Nephron progenitor cell (in vitro differentiated cells): ENCODE data around the gene SIGLEC7.

Source experiments
- DNase-seq: peaks from one replicate; pipeline ENCODE4 v3.0.0; 2021
- H3K27ac Mint-ChIP-seq: 2 replicates; pipeline ENCODE4 v1.8.0; 2021; ENCODE audit warnings: mild to moderate bottlenecking, moderate library complexity, mixed read lengths
- H3K27me3 Mint-ChIP-seq: 2 replicates; pipeline ENCODE4 v1.8.0; 2021; ENCODE audit warnings: mild to moderate bottlenecking, low read depth, mixed read lengths; ENCODE audit not compliant: poor library complexity
- H3K36me3 Mint-ChIP-seq: 2 replicates; pipeline ENCODE4 v1.8.0; 2021; ENCODE audit warnings: low read depth, mixed read lengths
- H3K4me1 Mint-ChIP-seq: 2 replicates; pipeline ENCODE4 v1.8.0; 2021; ENCODE audit warnings: mixed read lengths
- H3K4me3 Mint-ChIP-seq: 2 replicates; pipeline ENCODE4 v1.8.0; 2021; ENCODE audit warnings: mild to moderate bottlenecking, moderate library complexity, mixed read lengths
- H3K9me3 Mint-ChIP-seq: 2 replicates; pipeline ENCODE4 v1.8.0; 2021; ENCODE audit warnings: mild to moderate bottlenecking, moderate library complexity, mixed read lengths
- TF ChIP-seq, protein P1 (sequence below): fragments of 200-600 bp; sonication (generic); IDR thresholded peaks from 2 replicates; pipeline ENCODE4 v1.5.0; 2021; ENCODE audit warnings: antibody characterized with exemption

Gene SIGLEC7

DNA sequence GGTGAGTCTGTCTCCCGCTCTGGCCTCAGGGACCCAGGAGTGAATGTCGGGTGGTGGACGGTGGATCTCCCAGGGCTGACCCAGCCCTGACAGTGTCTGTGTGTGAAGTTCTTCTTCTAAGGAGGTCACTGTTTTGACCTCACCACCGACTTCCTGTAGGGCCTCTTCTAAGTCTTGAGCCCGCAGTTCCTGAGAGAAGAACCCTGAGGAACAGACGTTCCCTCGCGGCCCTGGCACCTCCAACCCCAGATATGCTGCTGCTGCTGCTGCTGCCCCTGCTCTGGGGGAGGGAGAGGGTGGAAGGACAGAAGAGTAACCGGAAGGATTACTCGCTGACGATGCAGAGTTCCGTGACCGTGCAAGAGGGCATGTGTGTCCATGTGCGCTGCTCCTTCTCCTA lies at the start of gene SIGLEC7:
TSS of gene SIGLEC7 (plus strand) at position 183 of the 400 bp plus-strand sequence. CDS start at position 252, 69 bp downstream.
- no peak within 1 kb of the TSS for H3K4me3 Mint-ChIP-seq
- no peaks in the 10 kb centered on the region for H3K36me3 Mint-ChIP-seq
- peaks cover 28% of the 10 kb centered on the region for H3K27me3 Mint-ChIP-seq
- no peaks in the 10 kb centered on the region for H3K9me3 Mint-ChIP-seq
- H3K27ac Mint-ChIP-seq, result no peak within 1 kb of the TSS
- no peak for DNase-seq
- TF ChIP-seq, protein P1, sequence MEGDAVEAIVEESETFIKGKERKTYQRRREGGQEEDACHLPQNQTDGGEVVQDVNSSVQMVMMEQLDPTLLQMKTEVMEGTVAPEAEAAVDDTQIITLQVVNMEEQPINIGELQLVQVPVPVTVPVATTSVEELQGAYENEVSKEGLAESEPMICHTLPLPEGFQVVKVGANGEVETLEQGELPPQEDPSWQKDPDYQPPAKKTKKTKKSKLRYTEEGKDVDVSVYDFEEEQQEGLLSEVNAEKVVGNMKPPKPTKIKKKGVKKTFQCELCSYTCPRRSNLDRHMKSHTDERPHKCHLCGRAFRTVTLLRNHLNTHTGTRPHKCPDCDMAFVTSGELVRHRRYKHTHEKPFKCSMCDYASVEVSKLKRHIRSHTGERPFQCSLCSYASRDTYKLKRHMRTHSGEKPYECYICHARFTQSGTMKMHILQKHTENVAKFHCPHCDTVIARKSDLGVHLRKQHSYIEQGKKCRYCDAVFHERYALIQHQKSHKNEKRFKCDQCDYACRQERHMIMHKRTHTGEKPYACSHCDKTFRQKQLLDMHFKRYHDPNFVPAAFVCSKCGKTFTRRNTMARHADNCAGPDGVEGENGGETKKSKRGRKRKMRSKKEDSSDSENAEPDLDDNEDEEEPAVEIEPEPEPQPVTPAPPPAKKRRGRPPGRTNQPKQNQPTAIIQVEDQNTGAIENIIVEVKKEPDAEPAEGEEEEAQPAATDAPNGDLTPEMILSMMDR, result no peak
- peaks cover 10% of the 10 kb centered on the region for H3K4me1 Mint-ChIP-seq

DNA sequence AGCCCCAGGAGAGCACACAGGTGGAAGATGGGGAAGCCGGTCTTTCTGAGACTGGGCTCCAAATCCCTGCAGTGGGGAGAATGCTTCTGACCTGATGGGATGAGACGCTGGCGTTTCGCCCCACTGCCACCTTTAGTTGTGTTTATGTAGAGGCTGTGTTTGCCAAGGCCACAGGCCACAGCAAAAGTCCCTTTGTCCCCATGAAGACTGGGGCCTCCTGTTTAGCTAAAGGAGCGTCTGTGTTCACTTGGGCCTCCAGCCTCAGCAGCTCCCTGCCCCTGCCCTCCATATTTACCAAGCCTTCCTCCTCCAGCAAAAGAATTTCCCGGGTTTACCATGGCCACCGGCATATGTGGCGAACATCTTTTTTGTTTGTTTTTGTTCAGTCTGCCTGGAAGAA lies 49.0 kb upstream of the SIGLEC7 start:
- TF ChIP-seq, protein P1, result no peak
- Mint-ChIP-seq H3K4me3 (no peak overlapping the region), H3K36me3 (no peaks in the 10 kb centered on the region), H3K9me3 (no peaks in the 10 kb centered on the region), H3K4me1 (peaks cover 17% of the 10 kb centered on the region), H3K27ac (no peak overlapping the region), H3K27me3 (peaks cover 7% of the 10 kb centered on the region)
- no peak for DNase-seq

DNA sequence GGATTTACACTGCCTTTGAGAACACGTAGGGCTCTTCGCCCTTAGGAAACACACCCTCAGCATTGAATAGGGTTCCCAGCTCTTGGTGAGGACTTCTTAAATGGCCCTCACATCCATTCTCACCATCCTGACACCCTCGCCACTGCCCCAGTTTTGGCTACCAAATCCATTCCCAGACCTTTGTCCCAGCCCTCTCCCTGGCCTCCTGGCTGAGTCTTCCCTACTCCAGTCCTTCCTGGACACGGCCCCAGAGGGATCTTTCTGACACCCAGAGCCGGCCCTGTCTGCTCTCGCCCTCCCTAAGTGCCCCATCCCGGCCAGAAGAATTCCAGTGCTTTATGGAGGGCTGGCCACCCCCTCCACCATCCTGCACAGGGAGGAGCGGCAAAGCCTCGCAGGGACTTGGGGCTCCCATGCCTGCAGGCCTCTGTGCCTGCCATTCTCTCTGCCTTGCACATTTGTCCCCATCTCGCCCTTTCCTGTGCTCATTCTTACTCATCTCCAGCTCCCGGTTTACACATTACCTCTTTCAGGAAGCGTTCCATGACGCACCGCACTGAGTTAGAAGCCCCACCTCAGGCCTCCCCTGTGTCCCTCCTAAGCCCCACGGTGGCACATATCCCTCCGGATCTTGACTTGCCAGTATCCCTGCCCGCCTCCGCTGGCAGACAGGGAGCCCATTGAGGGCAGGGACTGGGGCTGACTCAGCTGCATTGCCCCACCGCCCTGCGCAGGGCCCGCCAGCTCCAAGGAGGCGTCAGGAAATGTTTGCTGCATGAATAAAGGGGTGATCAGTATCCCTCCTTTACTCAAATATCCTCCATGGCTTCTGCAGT lies 48.4 kb upstream of the SIGLEC7 start:
- no peaks in the 10 kb centered on the region for H3K9me3 Mint-ChIP-seq
- no peaks in the 10 kb centered on the region for H3K36me3 Mint-ChIP-seq
- TF ChIP-seq, protein P1, result no peak
- no peak overlapping the region for H3K27ac Mint-ChIP-seq
- no peak overlapping the region for H3K4me3 Mint-ChIP-seq
- peaks cover 7% of the 10 kb centered on the region for H3K27me3 Mint-ChIP-seq
- no peak for DNase-seq
- H3K4me1 Mint-ChIP-seq, result peaks cover 17% of the 10 kb centered on the region

DNA sequence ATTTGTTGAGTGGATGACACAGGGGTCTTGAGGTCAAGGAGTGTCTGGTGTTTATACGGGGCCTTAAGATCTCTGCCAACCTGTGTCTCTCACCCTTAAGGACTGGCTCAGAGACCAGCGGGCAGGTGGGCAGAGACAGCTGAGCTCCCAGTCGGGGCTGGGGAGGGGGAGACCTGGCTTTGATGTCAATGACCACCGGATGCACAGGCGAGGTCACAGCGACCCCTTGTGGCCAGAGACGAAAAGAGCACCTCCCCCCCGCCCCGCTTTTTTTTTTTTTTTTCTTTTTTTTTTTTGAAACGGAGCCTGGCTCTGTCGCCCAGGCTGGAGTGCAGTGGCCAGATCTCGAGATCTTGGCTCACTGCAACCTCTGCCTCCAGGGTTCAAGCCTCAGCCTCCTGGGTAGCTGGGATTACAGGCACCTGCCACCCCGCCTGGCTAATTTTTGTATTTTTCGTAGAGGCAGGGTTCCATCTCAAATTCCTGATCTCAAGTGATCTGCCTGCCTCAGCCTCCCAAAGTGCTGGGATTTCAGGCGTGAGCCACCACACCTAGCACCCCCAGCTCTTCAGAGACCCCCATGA lies 47.3 kb upstream of the SIGLEC7 start:
- H3K27ac Mint-ChIP-seq, result no peak overlapping the region
- H3K27me3 Mint-ChIP-seq, result peaks cover 7% of the 10 kb centered on the region
- DNase-seq, result peak; percentile 80
- no peaks in the 10 kb centered on the region for H3K36me3 Mint-ChIP-seq
- no peaks in the 10 kb centered on the region for H3K9me3 Mint-ChIP-seq
- peaks cover 17% of the 10 kb centered on the region for H3K4me1 Mint-ChIP-seq
- TF ChIP-seq, protein P1, result peak; percentile 80
- no peak overlapping the region for H3K4me3 Mint-ChIP-seq

DNA sequence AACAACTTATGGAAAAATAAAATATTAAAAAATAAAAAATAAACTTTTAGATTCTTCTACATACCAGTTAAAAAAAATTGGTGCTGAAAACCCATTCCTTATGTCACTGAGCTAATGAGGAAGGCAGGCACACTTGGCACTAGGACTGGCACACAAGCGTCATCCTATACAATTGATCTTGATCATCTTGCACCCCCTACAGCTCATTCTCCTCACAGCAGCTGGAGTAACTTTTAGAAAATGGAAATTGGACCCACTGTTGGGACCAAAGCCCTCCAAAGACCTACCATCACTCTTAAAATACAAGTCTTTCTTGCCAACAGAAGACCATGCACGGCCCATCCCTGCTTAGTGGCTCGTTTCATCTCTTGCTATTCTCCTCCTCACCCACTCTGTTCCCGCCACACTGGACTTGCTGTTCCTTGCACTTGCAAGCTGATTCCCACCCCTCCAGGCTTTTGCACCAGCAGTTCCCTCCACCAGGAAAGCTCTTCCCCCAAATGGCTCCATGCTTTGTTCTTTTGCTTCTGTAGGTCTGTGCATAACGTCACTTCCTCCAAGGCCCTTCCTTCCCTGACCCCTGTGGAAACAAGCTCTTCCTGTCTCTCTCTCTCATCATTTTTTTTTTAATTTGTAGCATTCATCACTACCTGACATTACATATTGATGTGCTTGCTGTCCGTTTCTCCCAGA lies 45.5 kb upstream of the SIGLEC7 start:
- peaks cover 11% of the 10 kb centered on the region for H3K27me3 Mint-ChIP-seq
- no peak overlapping the region for H3K27ac Mint-ChIP-seq
- no peak overlapping the region for H3K4me3 Mint-ChIP-seq
- TF ChIP-seq, protein P1, result peak; percentile 16
- no peak for DNase-seq
- H3K9me3 Mint-ChIP-seq, result no peaks in the 10 kb centered on the region
- H3K36me3 Mint-ChIP-seq, result no peaks in the 10 kb centered on the region
- H3K4me1 Mint-ChIP-seq, result peaks cover 17% of the 10 kb centered on the region
